HEK293T (cell line): ENCODE data around the gene STK38L.
"Not testable (repeated sequence)": the region's sequence is repeated elsewhere in the genome, so short reads cannot be mapped to it uniquely, and the experiment has no call there.

ENCODE experiments used
- CTCF ChIA-PET: fragments of 350-600 bp; formaldehyde crosslinking; extraction: SDS; loops from one replicate; lab custom pipeline; 2021; ENCODE audit warnings: antibody characterized with exemption, inconsistent platforms; lab: Yijun Ruan, JAX
- POLR2A ChIA-PET: fragments of 350-600 bp; formaldehyde crosslinking; extraction: SDS; loops from one replicate; lab custom pipeline; 2020; ENCODE audit warnings: antibody characterized with exemption, inconsistent platforms; lab: Yijun Ruan, JAX
- DNase-seq: peaks from one replicate; pipeline ENCODE4 v3.0.0; 2012; ENCODE audit warnings: mixed read lengths; ENCODE audit errors: extremely low spot score
- ARNT ChIP-seq: fragments of 450-650 bp; IDR thresholded peaks from 2 replicates; pipeline ENCODE4 v1.6.1; 2017; ENCODE audit warnings: mild to moderate bottlenecking
- BHLHE40 ChIP-seq: fragments of 450-650 bp; IDR thresholded peaks from 2 replicates; pipeline ENCODE4 v1.6.1; 2016; ENCODE audit warnings: mild to moderate bottlenecking, moderate library complexity, borderline replicate concordance
- CTBP1 ChIP-seq: fragments of 450-650 bp; IDR thresholded peaks from 2 replicates; pipeline ENCODE4 v1.6.1; 2016; ENCODE audit warnings: borderline replicate concordance
- ELF4 ChIP-seq: fragments of 450-650 bp; IDR thresholded peaks from 2 replicates; pipeline ENCODE4 v1.6.1; 2017; ENCODE audit warnings: antibody characterized with exemption
- FOXA1 ChIP-seq: fragments of 450-650 bp; IDR thresholded peaks from 2 replicates; pipeline ENCODE4 v1.6.1; 2016; ENCODE audit warnings: mild to moderate bottlenecking
- FOXK2 ChIP-seq: fragments of 450-650 bp; IDR thresholded peaks from 2 replicates; pipeline ENCODE4 v1.6.1; 2016; ENCODE audit warnings: mild to moderate bottlenecking
- FOXM1 ChIP-seq: fragments of 450-650 bp; IDR thresholded peaks from 2 replicates; pipeline ENCODE4 v1.6.1; 2017; ENCODE audit warnings: mild to moderate bottlenecking, borderline replicate concordance
- HDGF ChIP-seq: fragments of 450-650 bp; IDR thresholded peaks from 2 replicates; pipeline ENCODE4 v1.6.1; 2017; ENCODE audit warnings: antibody characterized with exemption, borderline replicate concordance
- L3MBTL2 ChIP-seq: fragments of 450-650 bp; conservative IDR thresholded peaks from 2 replicates; pipeline ENCODE4 v1.6.1; 2016; ENCODE audit warnings: mild to moderate bottlenecking
- LEF1 ChIP-seq: fragments of 450-650 bp; IDR thresholded peaks from 2 replicates; pipeline ENCODE4 v1.6.1; 2017; ENCODE audit warnings: mild to moderate bottlenecking, borderline replicate concordance
- NFRKB ChIP-seq: fragments of 450-650 bp; IDR thresholded peaks from 2 replicates; pipeline ENCODE4 v1.6.1; 2016; ENCODE audit warnings: mild to moderate bottlenecking, moderate library complexity
- SP1 ChIP-seq: fragments of 450-650 bp; IDR thresholded peaks from 2 replicates; pipeline ENCODE4 v1.6.1; 2017
- SUZ12 ChIP-seq: fragments of 450-650 bp; IDR thresholded peaks from 2 replicates; pipeline ENCODE4 v1.6.1; 2016; ENCODE audit warnings: mild to moderate bottlenecking
- TARDBP ChIP-seq: fragments of 450-650 bp; IDR thresholded peaks from 2 replicates; pipeline ENCODE4 v1.6.1; 2016
- ZNF384 ChIP-seq: fragments of 450-650 bp; IDR thresholded peaks from 2 replicates; pipeline ENCODE4 v1.6.1; 2016
- TF ChIP-seq, protein P1 (sequence below): fragments of 450-650 bp; IDR thresholded peaks from 2 replicates; pipeline ENCODE4 v1.6.1; 2016

STK38L gene

GRCh38 chr12:27226407-27226929, 17.6 kb upstream of the STK38L start:
- ChIA-PET CTCF (no interaction called here), POLR2A (no interaction called here)
- DNase-seq = no peak
- TF ChIP-seq BHLHE40 = no peak
- TF ChIP-seq, protein P1, sequence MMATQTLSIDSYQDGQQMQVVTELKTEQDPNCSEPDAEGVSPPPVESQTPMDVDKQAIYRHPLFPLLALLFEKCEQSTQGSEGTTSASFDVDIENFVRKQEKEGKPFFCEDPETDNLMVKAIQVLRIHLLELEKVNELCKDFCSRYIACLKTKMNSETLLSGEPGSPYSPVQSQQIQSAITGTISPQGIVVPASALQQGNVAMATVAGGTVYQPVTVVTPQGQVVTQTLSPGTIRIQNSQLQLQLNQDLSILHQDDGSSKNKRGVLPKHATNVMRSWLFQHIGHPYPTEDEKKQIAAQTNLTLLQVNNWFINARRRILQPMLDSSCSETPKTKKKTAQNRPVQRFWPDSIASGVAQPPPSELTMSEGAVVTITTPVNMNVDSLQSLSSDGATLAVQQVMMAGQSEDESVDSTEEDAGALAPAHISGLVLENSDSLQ = no peak
- TF ChIP-seq TARDBP = no peak
- TF ChIP-seq L3MBTL2 = no peak
- TF ChIP-seq FOXA1 = no peak
- TF ChIP-seq FOXK2 = no peak
- no peak for TF ChIP-seq LEF1
- no peak for TF ChIP-seq ARNT
- TF ChIP-seq ELF4 = no peak
- no peak for TF ChIP-seq FOXM1
- TF ChIP-seq HDGF = no peak

- ChIA-PET CTCF (no interaction called here), POLR2A (interaction anchor here (0.8 kb wide), 1 partner anchor 14 kb away, joined by 3 read pairs; the partner anchor contains the start of gene STK38L)
- TF ChIP-seq SUZ12 (no peak), L3MBTL2 (no peak), FOXA1 (no peak), CTBP1 (no peak), FOXM1 (no peak), HDGF (no peak), BHLHE40 (no peak), ARNT (no peak), LEF1 (no peak), SP1 (no peak), TARDBP (no peak), ZNF384 (no peak), FOXK2 (no peak), ELF4 (no peak), NFRKB (no peak)
- TF ChIP-seq, protein P1 = no peak
- DNase-seq = no peak
Observed at GRCh38 chr12:27229367-27229766, 14.7 kb upstream of the STK38L start.

DNA sequence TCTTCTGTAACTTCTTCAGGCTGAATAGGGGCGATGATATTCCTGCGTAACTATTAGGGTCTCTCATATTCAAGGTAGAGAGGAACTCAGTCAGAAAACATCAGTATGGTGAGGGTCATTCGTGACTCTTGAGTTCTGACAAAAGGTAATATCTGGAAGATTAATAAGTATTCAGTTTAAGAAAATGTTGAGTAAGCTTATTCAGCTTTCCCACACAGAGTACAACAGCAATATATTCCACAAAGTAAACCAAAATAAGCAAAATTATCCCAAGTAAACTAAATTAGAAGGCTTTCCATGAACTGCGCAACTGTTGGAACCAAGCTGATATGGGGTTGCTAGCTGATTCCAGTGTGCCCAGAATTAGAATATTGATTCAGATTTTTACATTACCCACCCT, 12.7 kb upstream of the STK38L start:
- POLR2A ChIA-PET, DNase-seq: not testable (repeated sequence)
- CTCF ChIA-PET = interaction anchor here (0.7 kb wide), 1 partner anchor 485 kb away, joined by 6 read pairs; no protein-coding TSS in a partner anchor

DNA sequence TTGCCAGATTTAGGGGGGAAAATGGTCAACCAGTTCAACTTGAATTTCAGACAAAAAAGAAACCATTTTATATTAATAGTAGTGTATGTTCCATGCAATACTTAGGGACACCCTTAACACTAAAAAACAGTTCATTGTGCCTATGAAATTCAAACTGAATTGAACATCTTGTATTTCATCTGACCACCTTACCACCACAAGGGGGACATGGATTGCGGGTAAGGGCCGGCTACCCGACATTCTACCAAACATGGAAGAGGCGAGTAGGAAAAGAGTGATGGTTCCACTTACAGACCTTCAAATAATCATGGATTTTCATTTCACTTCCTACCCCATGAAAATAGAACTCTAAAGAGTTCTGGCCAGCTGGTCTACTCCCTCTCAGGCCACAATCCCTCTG, 10.3 kb upstream of the STK38L start:
- DNase-seq = no peak
- TF ChIP-seq FOXK2 (no peak), NFRKB (no peak)
- TF ChIP-seq, protein P1 = no peak
- CTCF ChIA-PET = no interaction called here
- POLR2A ChIA-PET = no interaction called here

DNA sequence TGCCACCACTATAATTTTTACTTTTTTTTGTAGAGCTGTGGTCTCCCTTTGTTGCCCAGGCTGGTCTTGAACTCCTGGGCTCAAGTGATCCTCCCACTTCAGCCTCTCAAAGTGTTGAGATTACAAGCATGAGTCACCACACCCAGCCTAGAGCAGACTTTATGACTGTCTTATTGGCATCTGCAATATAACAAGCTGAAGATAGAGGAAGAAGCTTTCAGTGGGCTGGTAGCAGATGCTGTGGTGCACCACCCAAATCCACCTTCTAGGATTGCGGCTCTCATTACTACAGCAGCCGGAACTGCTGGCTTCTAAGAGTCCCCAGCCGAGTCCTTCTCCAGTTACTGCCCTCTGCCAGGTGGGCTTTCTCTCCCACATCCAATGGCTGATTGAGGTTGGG, 7.6 kb upstream of the STK38L start:
- DNase-seq = no peak
- CTCF ChIA-PET = no interaction called here
- TF ChIP-seq ARNT = no peak
- TF ChIP-seq FOXM1 = no peak
- no peak for TF ChIP-seq NFRKB
- no peak for TF ChIP-seq ZNF384
- TF ChIP-seq SP1 = no peak
- TF ChIP-seq L3MBTL2 = no peak
- TF ChIP-seq FOXK2 = no peak
- no peak for TF ChIP-seq FOXA1
- no peak for TF ChIP-seq HDGF
- TF ChIP-seq ELF4 = no peak
- TF ChIP-seq CTBP1 = no peak
- no peak for TF ChIP-seq BHLHE40
- TF ChIP-seq, protein P1 = no peak
- POLR2A ChIA-PET = no interaction called here

GRCh38 chr12:27237790-27238771, 6.0 kb upstream of the STK38L start:
- no peak for DNase-seq
- no peak for TF ChIP-seq L3MBTL2
- TF ChIP-seq ARNT = no peak
- TF ChIP-seq ZNF384 = no peak
- no peak for TF ChIP-seq FOXA1
- no peak for TF ChIP-seq CTBP1
- TF ChIP-seq NFRKB = no peak
- TF ChIP-seq SP1 = no peak
- TF ChIP-seq LEF1 = no peak
- no peak for TF ChIP-seq HDGF
- no peak for TF ChIP-seq TARDBP
- TF ChIP-seq BHLHE40 = no peak
- TF ChIP-seq, protein P1 = no peak
- no peak for TF ChIP-seq FOXM1
- no peak for TF ChIP-seq ELF4
- TF ChIP-seq FOXK2 = no peak
- no peak for TF ChIP-seq SUZ12
- CTCF ChIA-PET = interaction anchor here (0.9 kb wide), 1 partner anchor 34 kb away, joined by 3 read pairs; no protein-coding TSS in a partner anchor
- POLR2A ChIA-PET = no interaction called here
